ENCODE measurements around the gene PCDHA9.

The PCDHA9 gene

GRCh38 chr5:140881889-140882590, 33.9 kb downstream of the PCDHA9 start, which contains the start of gene PCDHA13:
PCDHA13 (plus strand) TSS chr5:140882124; CDS start chr5:140882269, 145 bp downstream.
- DNase-seq: no peak

- no peak for DNase-seq
Observed at GRCh38 chr5:140882591-140882899, 34.4 kb downstream of the PCDHA9 start.

GRCh38 chr5:140883373-140883772, 35.2 kb downstream of the PCDHA9 start:
- DNase-seq: no peak

- DNase-seq: no peak
Observed at GRCh38 chr5:140883927-140884697, 35.9 kb downstream of the PCDHA9 start.
